ENCODE data around the gene NUP160. TPM values are rescaled to one million over a fixed set of nuclear protein-coding genes. Genes with fewer than 3 reads are reported as not detected.

The NUP160 gene
- total and polyA plus RNA-seq, 2 of the 13 experiments (the other 11 are each of a cell fraction or from before 2014, with no cell fraction given): 28.3 to 43.5 TPM

GRCh38 chr11:47766509-47767227, 81.5 kb downstream of the NUP160 start (continued):
- 0 out of 2 replicates have a peak, but pooled peaks have one; percentile 12 for TF ChIP-seq HOXA9 (CRISPR knock-in tag; IDR thresholded peaks at IDR 0.05; ENCODE audit: borderline replicate concordance)
- TF ChIP-seq IRF1 (CRISPR knock-in tag; IDR thresholded peaks at IDR 0.05; ENCODE audit: low read depth): 0 out of 2 replicates have a peak, but pooled peaks have one; percentile 3
- peak; percentile 61; the same call in 1 of the 2 replicates for TF ChIP-seq MXD4 (CRISPR knock-in tag; IDR thresholded peaks at IDR 0.05)
- TF ChIP-seq ZNF720 (CRISPR knock-in tag; IDR thresholded peaks at IDR 0.05): no peak
- TF ChIP-seq, protein P1, sequence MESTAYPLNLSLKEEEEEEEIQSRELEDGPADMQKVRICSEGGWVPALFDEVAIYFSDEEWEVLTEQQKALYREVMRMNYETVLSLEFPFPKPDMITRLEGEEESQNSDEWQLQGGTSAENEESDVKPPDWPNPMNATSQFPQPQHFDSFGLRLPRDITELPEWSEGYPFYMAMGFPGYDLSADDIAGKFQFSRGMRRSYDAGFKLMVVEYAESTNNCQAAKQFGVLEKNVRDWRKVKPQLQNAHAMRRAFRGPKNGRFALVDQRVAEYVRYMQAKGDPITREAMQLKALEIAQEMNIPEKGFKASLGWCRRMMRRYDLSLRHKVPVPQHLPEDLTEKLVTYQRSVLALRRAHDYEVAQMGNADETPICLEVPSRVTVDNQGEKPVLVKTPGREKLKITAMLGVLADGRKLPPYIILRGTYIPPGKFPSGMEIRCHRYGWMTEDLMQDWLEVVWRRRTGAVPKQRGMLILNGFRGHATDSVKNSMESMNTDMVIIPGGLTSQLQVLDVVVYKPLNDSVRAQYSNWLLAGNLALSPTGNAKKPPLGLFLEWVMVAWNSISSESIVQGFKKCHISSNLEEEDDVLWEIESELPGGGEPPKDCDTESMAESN (CRISPR knock-in tag; conservative IDR thresholded peaks at IDR 0.05): peak; percentile 43; the same call in 1 of the 2 replicates
- no peak for TF ChIP-seq ZNF569 (CRISPR knock-in tag; IDR thresholded peaks at IDR 0.05; ENCODE audit: borderline replicate concordance)
- 0 out of 2 replicates have a peak, but pooled peaks have one; percentile 32 for TF ChIP-seq KLF6 (CRISPR knock-in tag; IDR thresholded peaks at IDR 0.05)
- TF ChIP-seq ZBTB38 (CRISPR knock-in tag; IDR thresholded peaks at IDR 0.05): 0 out of 2 replicates have a peak, but pooled peaks have one; percentile 12
- no peak; the same call in 1 of the 2 replicates for TF ChIP-seq ZNF543 (CRISPR knock-in tag; IDR thresholded peaks at IDR 0.05)
- 0 out of 2 replicates have a peak, but pooled peaks have one; percentile 51 for TF ChIP-seq ZNF589 (CRISPR knock-in tag; conservative IDR thresholded peaks at IDR 0.05)
- TF ChIP-seq ZNF777 (CRISPR knock-in tag; IDR thresholded peaks at IDR 0.05): peak; percentile 88
- peak; percentile 88; the same call in 1 of the 2 replicates for TF ChIP-seq NR1H2 (CRISPR knock-in tag; IDR thresholded peaks at IDR 0.05; ENCODE audit: borderline replicate concordance, low read depth)
- peak; percentile 7; the same call in 1 of the 2 replicates for TF ChIP-seq MYC (CRISPR knock-in tag; IDR thresholded peaks at IDR 0.05; ENCODE audit: borderline replicate concordance)
- TF ChIP-seq MTERF4 (CRISPR knock-in tag; IDR thresholded peaks at IDR 0.05): peak; percentile 92
- peak; percentile 91; the same call in 1 of the 2 replicates for TF ChIP-seq HES4 (CRISPR knock-in tag; IDR thresholded peaks at IDR 0.05; ENCODE audit: borderline replicate concordance)
- TF ChIP-seq ARNT2 (CRISPR knock-in tag; IDR thresholded peaks at IDR 0.05; ENCODE audit: low read depth): peak; percentile 37; the same call in 1 of the 2 replicates
- peak; percentile 71; the same call in 1 of the 2 replicates for TF ChIP-seq NCOA1 (CRISPR knock-in tag; IDR thresholded peaks at IDR 0.05)
- no peak for TF ChIP-seq SRSF1 (optimal IDR thresholded peaks at IDR 0.05; ENCODE audit: low read depth, low read length)
- peak; percentile 74; the same call in 1 of the 2 replicates for TF ChIP-seq ZNF709 (CRISPR knock-in tag; IDR thresholded peaks at IDR 0.05)
- TF ChIP-seq ATF5 (CRISPR knock-in tag; IDR thresholded peaks at IDR 0.05; ENCODE audit: low read depth): no peak
- 0 out of 2 replicates have a peak, but pooled peaks have one; percentile 14 for TF ChIP-seq MEIS1 (CRISPR knock-in tag; IDR thresholded peaks at IDR 0.05; ENCODE audit: borderline replicate concordance)
- TF ChIP-seq ZNF12 (CRISPR knock-in tag; IDR thresholded peaks at IDR 0.05): peak; percentile 55; the same call in 1 of the 2 replicates
- 0 out of 2 replicates have a peak, but pooled peaks have one; percentile 26 for TF ChIP-seq ZNF503 (CRISPR knock-in tag; IDR thresholded peaks at IDR 0.05)

Measured in HepG2 (cell line).